GM12878 (cell line): ENCODE data around the gene MRPL53. TPM values are rescaled to one million over a fixed set of nuclear protein-coding genes. Genes with fewer than 3 reads are reported as not detected.

Experiments
- EED ChIP-seq: sonication (generic); IDR thresholded peaks from 2 replicates; pipeline ENCODE4 v1.6.1; 2016; ENCODE audit warnings: antibody characterized with exemption, low read depth
- EGR1 ChIP-seq, 2 experiments: IDR thresholded peaks; 1 replicate in 1 of 2; 2 replicates in 1 of 2; pipeline ENCODE4 v1.6.1; 2011 to 2012; ENCODE audit warnings: low read depth in 2 of 2, low read length in 2 of 2, borderline replicate concordance in 1 of 2, mild to moderate bottlenecking in 1 of 2, moderate library complexity in 1 of 2
- EP300 ChIP-seq, 2 experiments: fragments of 150-350 bp in 1 of 2; IDR thresholded peaks; 2 replicates each; pipeline ENCODE4 v1.6.1; 2011 to 2012; ENCODE audit warnings: low read depth in 2 of 2, low read length in 2 of 2, borderline replicate concordance in 1 of 2, improper control_type of control experiment in 1 of 2, inconsistent platforms in 1 of 2; ENCODE audit not compliant: control insufficient read depth in 1 of 2
- ETV6 ChIP-seq, 2 experiments: fragments of 450-650 bp in 1 of 2; IDR thresholded peaks in 1 of 2; conservative IDR thresholded peaks in 1 of 2; 2 replicates each; pipeline ENCODE4 v1.6.1; 2014; ENCODE audit warnings: antibody characterized with exemption in 1 of 2, borderline replicate concordance in 1 of 2, low read depth in 1 of 2, mild to moderate bottlenecking in 1 of 2, moderate library complexity in 1 of 2
- HDGF ChIP-seq: fragments of 450-650 bp; IDR thresholded peaks from 2 replicates; pipeline ENCODE4 v1.6.1; 2016; ENCODE audit warnings: antibody characterized with exemption
- IRF4 ChIP-seq: IDR thresholded peaks from 2 replicates; pipeline ENCODE4 v1.6.1; 2011; ENCODE audit warnings: low read depth, low read length
- MTA2 ChIP-seq: fragments of 450-650 bp; IDR thresholded peaks from 2 replicates; pipeline ENCODE4 v1.6.1; 2016; ENCODE audit warnings: low read depth, mild to moderate bottlenecking, moderate library complexity
- MXI1 ChIP-seq: fragments of 150-350 bp; IDR thresholded peaks from 2 replicates; pipeline ENCODE4 v1.6.1; 2011; ENCODE audit warnings: low read depth, mild to moderate bottlenecking, inconsistent platforms, low read length, improper control_type of control experiment
- PML ChIP-seq: IDR thresholded peaks from 2 replicates; pipeline ENCODE4 v1.6.1; 2012; ENCODE audit warnings: low read length, inconsistent platforms
- POU2F2 ChIP-seq: IDR thresholded peaks from 3 replicates; pipeline ENCODE4 v1.6.1; 2011; ENCODE audit warnings: low read depth, mild to moderate bottlenecking, low read length, borderline replicate concordance
- SMC3 ChIP-seq: IDR thresholded peaks from 2 replicates; pipeline ENCODE4 v1.6.1; 2011; ENCODE audit warnings: low read length, improper control_type of control experiment, borderline replicate concordance
- ZNF217 ChIP-seq: fragments of 450-650 bp; IDR thresholded peaks from 2 replicates; pipeline ENCODE4 v1.6.1; 2017; ENCODE audit warnings: antibody characterized with exemption, mild to moderate bottlenecking
- ZNF622 ChIP-seq: fragments of 450-650 bp; IDR thresholded peaks from 2 replicates; pipeline ENCODE4 v1.6.1; 2017; ENCODE audit warnings: mild to moderate bottlenecking, inconsistent platforms
- polyA plus RNA-seq, 11 experiments: library from polyadenylated mRNA; depleted of rRNA in 4 of 11; unstranded in 6 of 11; stranded (reverse) in 5 of 11; fragments of >200 nt; fragmentation: Nextera tagmentation in 4 of 11; fragmentation: Illumina TruSeq in 1 of 11; extraction: Ambion mirVana in 4 of 11; extraction: Trizol in 1 of 11; gene quantifications; 1 replicate in 1 of 11; 2 replicates in 10 of 11; pipeline versions ENCODE4 v1.2.1 to v1.2.3, GENCODE V29; 2011 to 2016; ENCODE audit warnings: inconsistent platforms in 2 of 11, missing spikeins in 2 of 11, low read depth in 1 of 11
- total RNA-seq, 4 experiments: library from RNA; depleted of rRNA in 3 of 4; stranded (reverse); fragments of >200 nt in 3 of 4; fragmentation: Illumina TruSeq in 1 of 4; extraction: Trizol in 1 of 4; gene quantifications; 2 replicates each; pipeline versions ENCODE4 v1.2.1 to v1.2.3, GENCODE V29; 2013 to 2021
- TF ChIP-seq, protein P1 (sequence below): IDR thresholded peaks from 2 replicates; pipeline ENCODE4 v1.6.1; 2011; ENCODE audit warnings: mild to moderate bottlenecking, low read depth, low read length, moderate library complexity; ENCODE audit not compliant: insufficient replicate concordance
- TF ChIP-seq, protein P2 (sequence below): IDR thresholded peaks from 2 replicates; pipeline ENCODE4 v1.6.1; 2012; ENCODE audit warnings: low read depth, low read length, improper control_type of control experiment
- TF ChIP-seq, protein P3 (sequence below): IDR thresholded peaks from 2 replicates; pipeline ENCODE4 v1.6.1; 2012; ENCODE audit warnings: low read depth, low read length, improper control_type of control experiment
- TF ChIP-seq, protein P4 (sequence below): IDR thresholded peaks from 2 replicates; pipeline ENCODE4 v1.6.1; 2011; ENCODE audit warnings: low read depth, low read length, improper control_type of control experiment, borderline replicate concordance
- TF ChIP-seq, protein P5 (sequence below): fragments of 450-650 bp; IDR thresholded peaks from 2 replicates; pipeline ENCODE4 v1.6.1; 2017; ENCODE audit warnings: mild to moderate bottlenecking, low read depth, inconsistent platforms; ENCODE audit not compliant: poor library complexity, severe bottlenecking

MRPL53 gene
- total and polyA plus RNA-seq, 10 of the 15 experiments (the other 5 are each of a cell fraction or from before 2014, with no cell fraction given): 15.1 to 167 (median 80.9) TPM

DNA sequence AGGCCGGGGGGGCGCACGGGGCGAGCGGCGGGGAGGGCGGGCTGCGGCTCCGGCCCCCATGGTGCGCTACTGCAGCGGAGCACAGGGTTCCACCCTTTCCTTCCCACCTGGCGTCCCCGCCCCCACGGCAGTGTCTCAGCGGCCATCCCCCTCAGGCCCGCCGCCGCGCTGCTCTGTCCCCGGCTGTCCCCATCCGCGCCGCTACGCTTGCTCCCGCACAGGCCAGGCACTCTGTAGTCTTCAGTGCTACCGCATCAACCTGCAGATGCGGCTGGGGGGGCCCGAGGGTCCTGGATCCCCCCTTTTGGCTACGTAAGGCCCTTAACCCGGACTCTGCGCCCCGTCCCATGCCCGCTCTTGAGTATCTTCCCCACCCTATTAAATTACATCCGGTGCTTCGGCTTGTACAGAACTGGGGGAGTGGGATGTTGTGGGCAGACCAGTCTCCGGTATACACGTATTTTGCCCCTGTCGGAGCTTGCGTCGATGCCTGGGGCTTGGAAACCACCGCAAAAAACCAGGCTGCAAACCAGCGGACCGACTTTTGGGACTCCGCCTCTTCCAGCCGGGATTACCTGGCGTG lies 14.8 kb downstream of the MRPL53 start (continued):
- peak; percentile 52; the same call in 1 of the 3 replicates for TF ChIP-seq POU2F2
- TF ChIP-seq IRF4: no peak
- TF ChIP-seq PML: 0 out of 2 replicates have a peak, but pooled peaks have one; percentile 50
- TF ChIP-seq MTA2: peak; percentile 60; the same call in 1 of the 2 replicates
- peak in 1 of 2 experiments; percentile 42; a peak in 1 of 3 replicates for TF ChIP-seq EGR1 (IDR thresholded peaks at IDR 0.05; ENCODE audit: borderline replicate concordance in 1 of 2, low read depth in 2 of 2, low read length in 2 of 2)
- no peak for TF ChIP-seq SMC3
- TF ChIP-seq, protein P1, sequence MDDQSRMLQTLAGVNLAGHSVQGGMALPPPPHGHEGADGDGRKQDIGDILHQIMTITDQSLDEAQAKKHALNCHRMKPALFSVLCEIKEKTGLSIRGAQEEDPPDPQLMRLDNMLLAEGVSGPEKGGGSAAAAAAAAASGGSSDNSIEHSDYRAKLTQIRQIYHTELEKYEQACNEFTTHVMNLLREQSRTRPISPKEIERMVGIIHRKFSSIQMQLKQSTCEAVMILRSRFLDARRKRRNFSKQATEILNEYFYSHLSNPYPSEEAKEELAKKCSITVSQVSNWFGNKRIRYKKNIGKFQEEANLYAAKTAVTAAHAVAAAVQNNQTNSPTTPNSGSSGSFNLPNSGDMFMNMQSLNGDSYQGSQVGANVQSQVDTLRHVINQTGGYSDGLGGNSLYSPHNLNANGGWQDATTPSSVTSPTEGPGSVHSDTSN: no peak
- TF ChIP-seq, protein P2, sequence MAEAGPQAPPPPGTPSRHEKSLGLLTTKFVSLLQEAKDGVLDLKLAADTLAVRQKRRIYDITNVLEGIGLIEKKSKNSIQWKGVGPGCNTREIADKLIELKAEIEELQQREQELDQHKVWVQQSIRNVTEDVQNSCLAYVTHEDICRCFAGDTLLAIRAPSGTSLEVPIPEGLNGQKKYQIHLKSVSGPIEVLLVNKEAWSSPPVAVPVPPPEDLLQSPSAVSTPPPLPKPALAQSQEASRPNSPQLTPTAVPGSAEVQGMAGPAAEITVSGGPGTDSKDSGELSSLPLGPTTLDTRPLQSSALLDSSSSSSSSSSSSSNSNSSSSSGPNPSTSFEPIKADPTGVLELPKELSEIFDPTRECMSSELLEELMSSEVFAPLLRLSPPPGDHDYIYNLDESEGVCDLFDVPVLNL: no peak
- TF ChIP-seq MXI1: peak; percentile 31; the same call in 1 of the 2 replicates
- TF ChIP-seq ZNF217: peak; percentile 21; the same call in 1 of the 2 replicates
- TF ChIP-seq, protein P3, sequence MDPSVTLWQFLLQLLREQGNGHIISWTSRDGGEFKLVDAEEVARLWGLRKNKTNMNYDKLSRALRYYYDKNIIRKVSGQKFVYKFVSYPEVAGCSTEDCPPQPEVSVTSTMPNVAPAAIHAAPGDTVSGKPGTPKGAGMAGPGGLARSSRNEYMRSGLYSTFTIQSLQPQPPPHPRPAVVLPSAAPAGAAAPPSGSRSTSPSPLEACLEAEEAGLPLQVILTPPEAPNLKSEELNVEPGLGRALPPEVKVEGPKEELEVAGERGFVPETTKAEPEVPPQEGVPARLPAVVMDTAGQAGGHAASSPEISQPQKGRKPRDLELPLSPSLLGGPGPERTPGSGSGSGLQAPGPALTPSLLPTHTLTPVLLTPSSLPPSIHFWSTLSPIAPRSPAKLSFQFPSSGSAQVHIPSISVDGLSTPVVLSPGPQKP: no peak
- peak; percentile 93 for TF ChIP-seq EED
- TF ChIP-seq, protein P4, sequence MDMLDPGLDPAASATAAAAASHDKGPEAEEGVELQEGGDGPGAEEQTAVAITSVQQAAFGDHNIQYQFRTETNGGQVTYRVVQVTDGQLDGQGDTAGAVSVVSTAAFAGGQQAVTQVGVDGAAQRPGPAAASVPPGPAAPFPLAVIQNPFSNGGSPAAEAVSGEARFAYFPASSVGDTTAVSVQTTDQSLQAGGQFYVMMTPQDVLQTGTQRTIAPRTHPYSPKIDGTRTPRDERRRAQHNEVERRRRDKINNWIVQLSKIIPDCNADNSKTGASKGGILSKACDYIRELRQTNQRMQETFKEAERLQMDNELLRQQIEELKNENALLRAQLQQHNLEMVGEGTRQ: no peak
- TF ChIP-seq, protein P5, sequence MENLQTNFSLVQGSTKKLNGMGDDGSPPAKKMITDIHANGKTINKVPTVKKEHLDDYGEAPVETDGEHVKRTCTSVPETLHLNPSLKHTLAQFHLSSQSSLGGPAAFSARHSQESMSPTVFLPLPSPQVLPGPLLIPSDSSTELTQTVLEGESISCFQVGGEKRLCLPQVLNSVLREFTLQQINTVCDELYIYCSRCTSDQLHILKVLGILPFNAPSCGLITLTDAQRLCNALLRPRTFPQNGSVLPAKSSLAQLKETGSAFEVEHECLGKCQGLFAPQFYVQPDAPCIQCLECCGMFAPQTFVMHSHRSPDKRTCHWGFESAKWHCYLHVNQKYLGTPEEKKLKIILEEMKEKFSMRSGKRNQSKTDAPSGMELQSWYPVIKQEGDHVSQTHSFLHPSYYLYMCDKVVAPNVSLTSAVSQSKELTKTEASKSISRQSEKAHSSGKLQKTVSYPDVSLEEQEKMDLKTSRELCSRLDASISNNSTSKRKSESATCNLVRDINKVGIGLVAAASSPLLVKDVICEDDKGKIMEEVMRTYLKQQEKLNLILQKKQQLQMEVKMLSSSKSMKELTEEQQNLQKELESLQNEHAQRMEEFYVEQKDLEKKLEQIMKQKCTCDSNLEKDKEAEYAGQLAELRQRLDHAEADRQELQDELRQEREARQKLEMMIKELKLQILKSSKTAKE: no peak
- TF ChIP-seq ZNF622: no peak
- TF ChIP-seq HDGF: no peak
- 0 out of 4 replicates have a peak, but pooled peaks of 1 of the 2 experiments have one; percentile 15 for TF ChIP-seq ETV6 (conservative IDR thresholded peaks at IDR 0.05 in 1 of 2, IDR thresholded peaks at IDR 0.05 in 1 of 2; ENCODE audit: borderline replicate concordance in 1 of 2, low read depth in 1 of 2)
- 0 out of 4 replicates have a peak, but pooled peaks of 1 of the 2 experiments have one; percentile 27 for TF ChIP-seq EP300 (IDR thresholded peaks at IDR 0.05; ENCODE audit: borderline replicate concordance in 1 of 2, control insufficient read depth in 1 of 2, low read depth in 2 of 2, low read length in 2 of 2)
